Measurements from ENCODE around the gene CCDC6.
"Not testable (repeated sequence)": the region's sequence is repeated elsewhere in the genome, so short reads cannot be mapped to it uniquely, and the experiment has no call there.

Gene CCDC6

DNA sequence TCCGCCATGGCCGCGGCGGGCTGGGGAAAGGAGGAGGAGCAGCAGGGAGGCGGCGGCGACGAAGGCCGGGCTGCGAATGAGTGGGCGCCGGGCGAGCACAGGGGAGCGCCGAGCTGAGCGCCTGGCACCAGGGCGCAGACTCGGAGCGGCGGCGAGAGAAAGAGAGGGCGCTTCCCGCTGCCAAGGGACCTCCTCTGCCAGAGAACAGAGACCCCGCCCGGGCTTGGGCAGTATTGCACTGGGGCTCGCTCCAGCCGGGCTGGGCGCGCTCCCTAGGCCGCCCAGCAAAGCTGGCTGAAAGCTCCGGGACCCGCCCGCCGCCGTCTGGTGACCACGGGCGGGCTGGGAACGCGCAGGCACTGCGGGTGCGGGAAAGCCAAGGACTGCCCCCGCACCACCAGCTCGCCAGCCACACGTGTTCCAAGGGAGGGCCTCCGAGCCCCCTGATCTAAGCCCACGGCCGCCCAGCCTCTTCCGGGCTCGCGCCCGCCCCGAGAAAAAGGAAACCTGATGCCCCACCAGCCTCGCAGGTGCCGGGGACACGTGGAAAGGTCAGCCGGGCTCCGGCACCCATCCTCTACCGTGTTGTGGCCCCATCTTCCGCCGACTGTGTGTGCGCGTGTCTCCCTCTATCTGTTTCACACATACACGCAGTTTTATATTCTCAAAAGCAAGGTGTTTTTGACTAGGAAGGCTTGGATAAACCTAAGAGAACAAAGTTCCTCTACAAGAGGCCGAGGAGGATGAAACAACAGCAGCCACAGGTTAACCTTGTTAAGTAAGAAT is at the start of gene CCDC6:
Gene CCDC6 (minus strand): TSS at position 140 of the 786 bp plus-strand sequence. CDS start 132 bp downstream, at position 8.
- peak; percentile 93 for DNase-seq (ENCODE audit: low read depth)

DNA sequence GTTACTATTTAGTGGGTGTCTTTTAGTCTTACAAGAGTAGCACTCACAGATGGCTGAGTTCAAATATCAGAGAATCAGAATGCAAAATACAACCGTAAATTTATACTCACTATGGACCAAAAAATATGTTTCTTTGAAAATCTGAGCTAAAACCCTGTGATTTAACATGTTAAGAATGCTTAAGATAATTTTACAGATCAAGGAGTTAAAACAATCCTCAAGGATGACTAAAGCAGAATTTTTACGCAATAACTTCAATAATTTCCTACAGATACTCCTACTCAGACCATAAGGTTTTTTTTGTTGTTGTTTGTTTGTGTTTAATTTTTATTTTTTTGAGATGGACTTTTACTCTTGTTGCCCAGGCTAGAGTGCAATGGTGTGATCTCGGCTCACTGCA is 47.9 kb upstream of the CCDC6 start:
- no peak for DNase-seq (ENCODE audit: low read depth)

DNA sequence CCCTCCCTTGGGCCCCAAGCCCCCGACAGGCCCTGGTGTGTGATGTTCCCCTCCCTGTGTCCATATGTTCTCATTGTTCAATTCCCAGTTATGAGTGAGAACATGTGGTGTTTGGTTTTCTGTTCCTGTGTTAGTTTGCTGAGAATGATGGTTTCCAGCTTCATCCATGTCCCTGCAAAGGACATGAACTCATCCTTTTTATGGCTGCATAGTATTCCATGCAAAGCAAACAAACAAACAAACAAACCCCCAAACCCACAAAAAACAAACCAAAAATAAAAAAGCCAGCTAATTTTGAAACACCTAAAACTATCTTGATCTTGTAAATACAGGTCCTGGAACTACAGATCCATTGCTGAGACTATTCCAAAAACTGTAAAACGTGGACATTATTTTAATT is 47.4 kb upstream of the CCDC6 start:
- DNase-seq (ENCODE audit: low read depth) = not testable (repeated sequence)

DNA sequence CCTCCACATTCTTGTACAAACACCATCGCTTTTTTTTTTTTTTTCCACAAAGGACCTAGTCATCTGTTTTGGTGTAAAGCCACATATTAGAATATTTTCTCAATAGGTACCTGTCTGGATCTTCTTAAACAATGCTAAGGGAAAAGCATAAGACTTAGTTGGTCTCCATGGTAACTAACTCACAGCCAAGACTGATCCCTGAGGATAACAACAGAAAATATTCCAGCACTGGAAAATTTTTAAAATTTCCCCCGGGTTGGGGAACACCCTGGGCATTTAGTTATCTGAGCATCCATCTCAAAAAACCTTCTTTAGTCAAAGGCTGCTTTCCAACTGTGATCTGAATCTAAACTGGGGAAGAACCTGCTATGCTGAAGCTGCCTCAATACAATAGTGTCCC is 43.7 kb upstream of the CCDC6 start:
- DNase-seq (ENCODE audit: low read depth) = no peak

- DNase-seq (ENCODE audit: low read depth) = no peak
These were observed 43.3 kb upstream of the CCDC6 start for GRCh38 chr10:59949608-59950007.

DNA sequence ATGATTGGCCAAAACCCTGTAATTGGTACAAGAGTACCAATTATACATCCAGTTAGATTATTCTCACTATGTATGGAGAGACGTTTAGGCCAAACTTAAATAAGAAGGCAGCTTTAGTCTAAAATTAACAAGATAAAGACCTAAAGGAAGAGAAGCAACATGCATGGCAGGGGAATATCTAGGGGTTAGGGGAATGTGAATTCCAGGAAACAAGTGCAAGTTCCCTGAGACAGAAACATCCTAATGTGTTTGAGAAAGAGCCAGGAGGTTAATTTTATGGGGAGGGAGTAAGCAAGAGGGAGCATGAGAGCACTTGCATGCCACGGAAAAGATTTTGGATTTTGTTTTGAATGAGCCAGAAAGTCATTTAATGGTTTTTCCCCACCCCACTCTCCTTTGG is 39.6 kb upstream of the CCDC6 start:
- DNase-seq (ENCODE audit: low read depth) = no peak

GRCh38 chr10:59945590-59945989 is 39.2 kb upstream of the CCDC6 start:
- DNase-seq (ENCODE audit: low read depth) = no peak

- DNase-seq (ENCODE audit: low read depth) = no peak
These were observed 38.1 kb upstream of the CCDC6 start for GRCh38 chr10:59944339-59944935.

- no peak for DNase-seq (ENCODE audit: low read depth)
These were observed 36.2 kb upstream of the CCDC6 start for GRCh38 chr10:59942556-59942955.

DNA sequence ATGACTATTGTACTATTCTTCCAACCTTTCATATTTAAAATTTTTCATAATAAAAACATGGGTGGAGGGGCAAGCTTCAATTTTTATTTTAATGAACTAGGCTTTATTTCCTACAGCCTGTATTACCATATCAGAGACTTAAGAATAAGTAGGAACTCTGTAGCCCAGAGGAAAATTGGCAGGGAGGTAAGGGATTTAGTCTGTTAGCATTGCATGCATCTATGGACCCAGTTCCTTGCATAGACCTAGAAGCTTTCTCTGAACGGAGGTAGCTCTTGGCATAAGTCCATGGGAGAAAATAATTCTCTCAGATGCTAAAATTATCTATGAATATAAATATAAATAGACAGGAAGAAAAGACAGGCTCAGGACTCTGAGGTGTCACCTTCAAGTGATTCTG is 31.4 kb upstream of the CCDC6 start:
- no peak for DNase-seq (ENCODE audit: low read depth)

- no peak for DNase-seq (ENCODE audit: low read depth)
These were observed 28.3 kb upstream of the CCDC6 start for GRCh38 chr10:59934701-59935100.

DNA sequence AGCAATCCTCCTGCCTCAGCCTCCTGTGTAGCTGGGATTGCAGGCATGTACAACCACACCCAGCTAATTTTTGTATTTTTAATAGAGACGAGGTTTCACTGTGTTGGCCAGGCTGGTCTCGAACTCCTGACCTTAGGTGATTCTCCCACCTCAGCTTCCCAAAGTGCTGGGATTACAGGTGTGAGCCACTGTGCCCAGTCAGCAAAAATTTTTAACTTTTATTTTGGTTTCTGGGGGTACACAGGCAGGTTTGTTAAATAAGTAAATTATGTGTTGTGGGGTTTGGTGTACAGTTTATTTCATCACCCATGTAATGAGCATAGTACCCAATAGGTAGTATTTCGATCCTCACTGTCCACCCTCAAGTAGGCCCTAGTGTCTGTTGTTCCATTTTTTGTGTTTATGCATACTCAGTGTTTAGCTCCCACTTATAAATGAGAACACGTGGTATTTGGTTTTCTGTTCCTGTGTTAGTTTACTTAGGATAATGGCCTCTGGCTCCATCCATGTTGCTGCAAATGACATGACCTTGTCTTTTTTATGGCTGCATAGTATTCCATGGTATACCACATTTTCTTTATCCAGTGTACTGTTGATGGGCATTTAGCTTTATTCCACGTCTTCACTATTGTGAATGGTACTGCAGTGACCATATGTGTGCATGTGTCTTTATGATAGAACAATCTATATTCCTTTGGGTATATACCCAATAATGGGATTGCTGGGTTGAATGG is 24.6 kb upstream of the CCDC6 start:
- DNase-seq (ENCODE audit: low read depth) = not testable (repeated sequence)

GRCh38 chr10:59926086-59926485 is 19.7 kb upstream of the CCDC6 start:
- no peak for DNase-seq (ENCODE audit: low read depth)

GRCh38 chr10:59922907-59923306 is 16.6 kb upstream of the CCDC6 start:
- no peak for DNase-seq (ENCODE audit: low read depth)

GRCh38 chr10:59917922-59918321 is 11.6 kb upstream of the CCDC6 start:
- no peak for DNase-seq (ENCODE audit: low read depth)

DNA sequence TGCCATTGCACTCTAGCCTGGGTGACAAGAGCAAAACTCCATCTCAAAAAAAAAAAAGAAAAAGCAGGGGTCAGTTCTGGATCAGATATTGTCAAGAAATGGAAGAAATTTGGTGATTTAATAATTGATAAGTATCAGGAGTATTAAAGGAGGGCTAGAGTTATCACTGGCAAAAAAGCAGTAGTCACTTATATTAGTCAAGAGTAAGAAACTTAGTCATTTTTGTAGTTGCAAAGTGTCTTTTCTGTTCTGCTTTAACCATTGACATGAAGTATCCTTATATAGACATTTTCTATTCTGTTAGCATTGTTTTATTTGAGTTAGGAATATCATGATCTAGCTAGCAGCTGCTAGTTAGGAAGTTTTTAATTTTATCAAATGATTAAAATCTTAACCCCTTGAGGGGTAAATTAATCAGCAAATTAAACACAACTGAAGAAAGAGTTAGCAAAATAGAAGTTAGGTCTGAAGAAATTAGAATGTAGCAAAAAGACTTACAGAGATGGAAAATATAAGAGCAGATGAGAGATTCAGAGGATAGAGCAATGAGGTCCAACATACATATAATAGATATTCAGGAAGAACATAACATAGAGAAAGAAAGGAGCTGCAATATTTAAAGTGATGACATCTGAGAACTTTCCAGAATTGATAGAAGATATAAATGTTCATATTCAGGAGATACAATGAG is 7.3 kb upstream of the CCDC6 start:
- no peak for DNase-seq (ENCODE audit: low read depth)

GRCh38 chr10:59910867-59911266 is 4.5 kb upstream of the CCDC6 start:
- DNase-seq (ENCODE audit: low read depth) = no peak

DNA sequence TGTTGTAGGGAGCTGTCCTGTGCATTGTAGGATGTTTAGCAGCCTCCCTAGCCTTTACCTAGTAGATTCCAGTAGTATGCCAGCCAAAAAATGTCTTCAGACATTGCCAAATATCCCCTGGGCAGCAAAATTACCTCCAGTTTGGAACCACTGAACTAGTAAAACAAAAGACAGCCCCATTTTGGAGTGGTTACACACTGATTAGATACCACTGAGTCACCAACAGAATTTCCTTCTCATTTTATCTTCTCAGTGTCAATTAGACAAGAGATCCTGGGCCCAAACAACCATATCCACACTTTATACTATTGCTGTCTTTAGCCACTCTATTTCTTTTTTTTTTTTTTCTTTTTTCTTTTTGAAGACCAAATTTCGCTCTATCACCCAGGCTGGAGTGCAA is 3.5 kb upstream of the CCDC6 start:
- no peak for DNase-seq (ENCODE audit: low read depth)

DNA sequence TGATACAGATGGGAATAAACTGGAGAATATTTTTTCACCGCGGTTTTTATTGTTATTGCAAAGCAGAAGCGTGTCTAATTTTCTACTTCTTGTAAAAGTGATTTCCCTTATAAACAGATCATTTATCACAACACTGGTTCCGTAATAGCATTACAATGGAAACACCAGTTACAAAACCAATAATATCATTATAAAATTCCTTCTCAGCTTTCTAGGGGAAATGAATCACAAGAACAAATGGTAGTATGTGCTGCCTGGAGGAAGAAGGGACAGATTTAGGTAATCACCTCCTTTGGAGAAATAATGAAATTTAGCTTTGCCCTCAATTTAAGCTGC is 2.4 kb upstream of the CCDC6 start:
- DNase-seq (ENCODE audit: low read depth) = no peak

DNA sequence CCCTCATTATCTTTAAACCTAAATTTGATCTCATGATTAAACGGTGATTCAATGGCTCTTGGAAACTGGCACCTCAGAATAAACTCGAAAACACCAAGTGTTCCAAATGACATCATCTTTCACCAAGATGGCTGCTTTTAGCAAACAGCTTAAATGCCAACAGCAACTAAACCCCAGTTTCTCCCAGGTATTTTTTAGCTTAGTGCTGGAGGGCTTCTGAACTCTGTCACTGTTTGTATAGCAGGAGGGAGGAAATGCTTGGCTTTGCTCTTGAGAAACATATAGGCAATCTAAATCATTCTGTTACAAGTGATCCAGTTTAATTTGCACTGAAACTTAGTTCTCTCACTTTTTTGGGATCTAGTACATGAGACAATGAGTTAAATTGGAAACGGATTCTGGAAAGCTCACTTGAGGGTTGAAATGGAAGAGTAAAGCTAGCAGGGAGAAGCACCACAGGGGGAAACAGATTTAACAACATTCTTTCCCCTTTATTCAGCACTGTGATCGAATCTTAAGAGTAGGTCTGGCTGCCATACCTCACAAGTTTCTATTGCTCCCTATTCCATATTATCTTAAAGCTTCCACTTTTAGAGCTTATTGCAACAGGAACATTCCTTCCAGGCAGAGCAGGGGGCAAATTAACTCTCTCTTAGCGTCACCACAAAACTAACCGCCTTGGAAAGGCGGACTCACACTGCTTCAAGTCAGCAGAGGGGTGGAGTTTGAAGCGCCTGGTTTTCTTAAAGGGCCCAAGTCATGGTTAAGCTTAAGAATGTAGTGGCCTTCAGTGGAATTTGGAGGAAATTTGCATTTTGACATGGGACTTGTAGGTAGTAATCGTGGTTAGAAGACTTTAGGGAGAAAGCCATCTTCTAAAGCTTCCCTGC is 1.8 kb upstream of the CCDC6 start:
- DNase-seq (ENCODE audit: low read depth) = peak; percentile 73

DNA sequence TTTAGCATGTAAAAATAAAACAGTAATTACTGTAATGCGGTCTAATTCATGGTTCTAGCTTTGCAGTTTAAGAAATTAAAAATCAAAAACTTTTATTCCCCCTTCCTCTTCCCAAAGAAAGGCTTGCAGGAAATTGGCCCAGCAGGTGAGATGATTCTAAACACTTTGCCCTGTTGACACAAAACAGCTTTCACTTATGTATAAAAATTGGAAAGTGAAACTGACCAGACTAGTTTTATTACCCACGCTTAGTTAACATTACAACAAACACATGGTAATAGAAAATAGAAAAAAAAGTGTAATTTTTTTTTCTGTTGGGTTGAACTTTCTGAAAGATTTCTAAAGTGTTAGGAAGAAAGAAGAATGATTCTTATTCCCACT is 1.2 kb upstream of the CCDC6 start:
- no peak for DNase-seq (ENCODE audit: low read depth)

Data from ELR (cell line).